Karpas-422 (cell line): Measurements from ENCODE around the gene EEF1AKMT3. TPM values are rescaled to one million over a fixed set of nuclear protein-coding genes. Genes with fewer than 3 reads are reported as not detected.
A peak's percentile ranks its signal among the peaks of the same experiment; 100 is the strongest.

ENCODE experiments used
- DNase-seq: peaks from one replicate; pipeline ENCODE4 v3.0.0-alpha.2; 2015
- H2AFZ ChIP-seq: fragments of 200-600 bp; sonication (generic); 2 replicates; pipeline ENCODE4 v1.6.1; 2014; ENCODE audit warnings: antibody characterized with exemption, low read length, mixed read lengths
- H3K27ac ChIP-seq: fragments of 200-600 bp; sonication (generic); 2 replicates; pipeline ENCODE4 v1.5.1; 2014; ENCODE audit warnings: mild to moderate bottlenecking, low read length, moderate library complexity
- H3K27me3 ChIP-seq: fragments of 200-600 bp; sonication (generic); 2 replicates; pipeline ENCODE4 v1.6.1; 2014; ENCODE audit warnings: low read length, mixed read lengths
- H3K36me3 ChIP-seq: fragments of 200-600 bp; sonication (generic); 2 replicates; pipeline ENCODE4 v1.6.1; 2014; ENCODE audit warnings: low read length, mixed read lengths; ENCODE audit not compliant: insufficient read depth
- H3K4me1 ChIP-seq: fragments of 200-600 bp; sonication (generic); 2 replicates; pipeline ENCODE4 v1.6.1; 2014; ENCODE audit warnings: mild to moderate bottlenecking, low read length, mixed read lengths
- H3K4me2 ChIP-seq: fragments of 200-600 bp; sonication (generic); 2 replicates; pipeline ENCODE4 v1.6.1; 2014; ENCODE audit warnings: low read length, low read depth, mild to moderate bottlenecking; ENCODE audit not compliant: poor library complexity, severe bottlenecking
- H3K4me3 ChIP-seq: fragments of 200-600 bp; sonication (generic); 2 replicates; pipeline ENCODE4 v1.5.1; 2014; ENCODE audit warnings: mild to moderate bottlenecking, antibody characterized with exemption, low read length, mixed read lengths
- H3K79me2 ChIP-seq: fragments of 200-600 bp; sonication (generic); 2 replicates; pipeline ENCODE4 v1.6.1; 2014; ENCODE audit warnings: mild to moderate bottlenecking, low read length, mixed read lengths
- H3K9ac ChIP-seq: fragments of 200-600 bp; sonication (generic); 2 replicates; pipeline ENCODE4 v1.6.0; 2014; ENCODE audit warnings: low read length
- H3K9me2 ChIP-seq: fragments of 200-600 bp; sonication (generic), shearing (Covaris generic); replicated peaks from 2 replicates; pipeline ENCODE4 v1.6.0; 2014; ENCODE audit warnings: mild to moderate bottlenecking, low read length, moderate library complexity; ENCODE audit not compliant: insufficient read depth
- H3K9me3 ChIP-seq: fragments of 300-700, 200-600 bp; sonication (generic); 2 replicates; pipeline ENCODE4 v1.6.1; 2014; ENCODE audit warnings: low read length, mixed read lengths
- H4K20me1 ChIP-seq: fragments of 200-600 bp; sonication (generic); 2 replicates; pipeline ENCODE4 v1.6.1; 2014; ENCODE audit warnings: mild to moderate bottlenecking, antibody characterized with exemption, low read length, low read depth; ENCODE audit not compliant: insufficient read depth
- total RNA-seq: library from RNA; depleted of rRNA; stranded (reverse); fragments of >200 nt; shearing (Covaris generic); gene quantifications from 2 replicates; pipeline ENCODE4 v1.2.3, GENCODE V29; 2014; ENCODE audit warnings: low replicate concordance

The EEF1AKMT3 gene
- total RNA-seq, 1 experiment from 2014 or later = 5.5 TPM

- Histone ChIP-seq H3K9me3 (no peaks in the 10 kb centered on the region), H3K27me3 (no peaks in the 10 kb centered on the region), H3K36me3 (peaks cover 25% of the 10 kb centered on the region), H3K9me2 (no peaks in the 10 kb centered on the region), H3K4me2 (peak overlapping the region; percentile 97), H4K20me1 (peaks cover 11% of the 10 kb centered on the region), H3K9ac (peak overlapping the region; percentile 78), H3K27ac (peak overlapping the region; percentile 80), H3K4me3 (peak overlapping the region; percentile 77), H3K4me1 (peaks cover 33% of the 10 kb centered on the region), H2AFZ (0 out of 2 replicates have a peak overlapping the region, but pooled peaks have one; percentile 38), H3K79me2 (peaks cover 35% of the 10 kb centered on the region)
- DNase-seq = peak; percentile 92
Measured at GRCh38 chr12:57756406-57757341, 15.7 kb upstream of the EEF1AKMT3 start.

GRCh38 chr12:57757771-57758170 lies 14.6 kb upstream of the EEF1AKMT3 start:
- H3K79me2 ChIP-seq = peaks cover 30% of the 10 kb centered on the region
- DNase-seq = no peak

GRCh38 chr12:57758552-57759359 lies 13.7 kb upstream of the EEF1AKMT3 start:
- H3K4me1 ChIP-seq = peaks cover 20% of the 10 kb centered on the region
- no peak overlapping the region for H3K4me3 ChIP-seq
- H3K27ac ChIP-seq = no peak overlapping the region
- no peak overlapping the region for H2AFZ ChIP-seq
- H3K4me2 ChIP-seq = no peak overlapping the region
- H3K79me2 ChIP-seq = peaks cover 30% of the 10 kb centered on the region
- H3K27me3 ChIP-seq = no peaks in the 10 kb centered on the region
- no peak overlapping the region for H3K9ac ChIP-seq
- peaks cover 11% of the 10 kb centered on the region for H4K20me1 ChIP-seq
- H3K9me2 ChIP-seq = no peaks in the 10 kb centered on the region
- peaks cover 25% of the 10 kb centered on the region for H3K36me3 ChIP-seq
- no peaks in the 10 kb centered on the region for H3K9me3 ChIP-seq
- DNase-seq = no peak

More at GRCh38 chr12:57757771-57758170, 14.6 kb upstream of the EEF1AKMT3 start:
- Histone ChIP-seq H3K4me1 (peaks cover 30% of the 10 kb centered on the region), H3K4me2 (peak overlapping the region; percentile 15), H3K36me3 (peaks cover 25% of the 10 kb centered on the region), H3K27me3 (no peaks in the 10 kb centered on the region), H3K4me3 (no peak overlapping the region), H3K27ac (no peak overlapping the region), H2AFZ (no peak overlapping the region), H3K9me3 (no peaks in the 10 kb centered on the region), H4K20me1 (peaks cover 11% of the 10 kb centered on the region), H3K9me2 (no peaks in the 10 kb centered on the region), H3K9ac (no peak overlapping the region)

- peaks cover 13% of the 10 kb centered on the region for H3K4me1 ChIP-seq
- peaks cover 30% of the 10 kb centered on the region for H3K79me2 ChIP-seq
- H2AFZ ChIP-seq = no peak overlapping the region
- no peak overlapping the region for H3K4me3 ChIP-seq
- H3K27me3 ChIP-seq = no peaks in the 10 kb centered on the region
- no peaks in the 10 kb centered on the region for H3K9me3 ChIP-seq
- no peaks in the 10 kb centered on the region for H3K9me2 ChIP-seq
- no peak overlapping the region for H3K4me2 ChIP-seq
- peaks cover 11% of the 10 kb centered on the region for H4K20me1 ChIP-seq
- DNase-seq = peak; percentile 78
- no peak overlapping the region for H3K9ac ChIP-seq
- peaks cover 25% of the 10 kb centered on the region for H3K36me3 ChIP-seq
- H3K27ac ChIP-seq = no peak overlapping the region
Measured at GRCh38 chr12:57759360-57759980, 12.9 kb upstream of the EEF1AKMT3 start.

- H3K9me3 ChIP-seq = no peaks in the 10 kb centered on the region
- H3K9ac ChIP-seq = no peak overlapping the region
- no peaks in the 10 kb centered on the region for H3K9me2 ChIP-seq
- H3K79me2 ChIP-seq = peaks cover 30% of the 10 kb centered on the region
- peaks cover 11% of the 10 kb centered on the region for H4K20me1 ChIP-seq
- H3K27me3 ChIP-seq = no peaks in the 10 kb centered on the region
- H3K36me3 ChIP-seq = peaks cover 25% of the 10 kb centered on the region
- H3K4me3 ChIP-seq = no peak overlapping the region
- no peak overlapping the region for H2AFZ ChIP-seq
- DNase-seq = no peak
- H3K4me1 ChIP-seq = peaks cover 15% of the 10 kb centered on the region
- no peak overlapping the region for H3K27ac ChIP-seq
- no peak overlapping the region for H3K4me2 ChIP-seq
Measured at GRCh38 chr12:57760347-57760982, 11.9 kb upstream of the EEF1AKMT3 start.

GRCh38 chr12:57761391-57761998 lies 10.9 kb upstream of the EEF1AKMT3 start:
- peaks cover 11% of the 10 kb centered on the region for H3K4me1 ChIP-seq
- no peak overlapping the region for H3K27ac ChIP-seq
- peaks cover 21% of the 10 kb centered on the region for H3K79me2 ChIP-seq
- peaks cover 25% of the 10 kb centered on the region for H3K36me3 ChIP-seq
- H3K4me2 ChIP-seq = no peak overlapping the region
- no peak overlapping the region for H3K9ac ChIP-seq
- H4K20me1 ChIP-seq = peaks cover 11% of the 10 kb centered on the region
- no peak for DNase-seq
- no peaks in the 10 kb centered on the region for H3K9me3 ChIP-seq
- no peak overlapping the region for H3K4me3 ChIP-seq
- H2AFZ ChIP-seq = no peak overlapping the region
- H3K27me3 ChIP-seq = no peaks in the 10 kb centered on the region
- H3K9me2 ChIP-seq = no peaks in the 10 kb centered on the region

GRCh38 chr12:57762463-57762862 lies 10.0 kb upstream of the EEF1AKMT3 start:
- Histone ChIP-seq H3K4me2 (no peak overlapping the region), H2AFZ (no peak overlapping the region), H3K4me1 (peaks cover 4% of the 10 kb centered on the region; the same call in 1 of the 2 replicates), H3K36me3 (peaks cover 25% of the 10 kb centered on the region), H3K9me3 (no peaks in the 10 kb centered on the region), H3K79me2 (peaks cover 13% of the 10 kb centered on the region), H3K27ac (no peak overlapping the region), H3K27me3 (no peaks in the 10 kb centered on the region), H3K9me2 (no peaks in the 10 kb centered on the region), H4K20me1 (peaks cover 11% of the 10 kb centered on the region), H3K9ac (no peak overlapping the region), H3K4me3 (no peak overlapping the region)
- DNase-seq = no peak
